ENCODE measurements around the gene CREB5. TPM values are rescaled to one million over a fixed set of nuclear protein-coding genes. Genes with fewer than 3 reads are reported as not detected.

The CREB5 gene
- total and polyA plus RNA-seq, 2 experiments from 2014 or later = 2.4 to 4.4 TPM

- TF ChIP-seq CTCF (conservative IDR thresholded peaks at IDR 0.05; ENCODE audit: low read depth in 2 of 2) (no peak), JUNB (IDR thresholded peaks at IDR 0.05; ENCODE audit: unreplicated experiment) (no peak), ZNF114 (CRISPR knock-in tag; IDR thresholded peaks at IDR 0.05) (no peak), EZH2phosphoT487 (IDR thresholded peaks at IDR 0.05; ENCODE audit: unreplicated experiment) (no peak), CREB1 (CRISPR knock-in tag; IDR thresholded peaks at IDR 0.05; ENCODE audit: low read depth) (no peak)
Measured at GRCh38 chr7:28793381-28794085, 381.2 kb downstream of the CREB5 start (continued).

- Mint-ChIP-seq H3K36me3 (ENCODE audit: low read depth) (no peaks in the 10 kb centered on the region), H3K27me3 (ENCODE audit: insufficient read depth, low read depth, poor library complexity) (peaks cover 8% of the 10 kb centered on the region), H3K27ac (no peak overlapping the region), H3K4me3 (no peak overlapping the region), H3K9me3 (no peaks in the 10 kb centered on the region), H3K4me1 (peaks cover 11% of the 10 kb centered on the region; the same call in 2 of the 3 replicates)
- no peak overlapping the region for H2AFZ ChIP-seq
- no peaks in the 10 kb centered on the region for H3K79me2 ChIP-seq (replicated peaks; ENCODE audit: insufficient read depth)
- no peak overlapping the region for H3K4me3 ChIP-seq
- no peaks in the 10 kb centered on the region for H3F3A ChIP-seq (replicated peaks; ENCODE audit: low read depth)
- H3K27me3 ChIP-seq (ENCODE audit: insufficient read depth) = peaks cover 24% of the 10 kb centered on the region
- ATAC-seq (no peak), DNase-seq (ENCODE audit: low spot score) (no peak)
- no peak overlapping the region for H3K4me2 ChIP-seq
- no peaks in the 10 kb centered on the region for H4K20me1 ChIP-seq (replicated peaks; ENCODE audit: insufficient read depth)
- H3K27ac ChIP-seq (ENCODE audit: low read depth) = no peak overlapping the region
- peaks cover 7% of the 10 kb centered on the region; the same call in 1 of the 2 replicates for H3K4me1 ChIP-seq (ENCODE audit: insufficient read depth)
- no peaks in the 10 kb centered on the region for H3K9me2 ChIP-seq (ENCODE audit: insufficient read depth)
- H3K36me3 ChIP-seq (ENCODE audit: insufficient read depth) = no peaks in the 10 kb centered on the region
- TF ChIP-seq ETS1 (IDR thresholded peaks at IDR 0.05) = no peak
- TF ChIP-seq ZNF331 (CRISPR knock-in tag; IDR thresholded peaks at IDR 0.05; ENCODE audit: low read depth) = no peak
- no peak for TF ChIP-seq CREB1 (CRISPR knock-in tag; IDR thresholded peaks at IDR 0.05; ENCODE audit: low read depth)
- TF ChIP-seq NANOG (IDR thresholded peaks at IDR 0.05; ENCODE audit: borderline replicate concordance) = no peak
- no peak for TF ChIP-seq CTCF (conservative IDR thresholded peaks at IDR 0.05; ENCODE audit: low read depth in 2 of 2)
- TF ChIP-seq REST (IDR thresholded peaks at IDR 0.05; ENCODE audit: unreplicated experiment) = no peak
- no peak for TF ChIP-seq EZH2phosphoT487 (IDR thresholded peaks at IDR 0.05; ENCODE audit: unreplicated experiment)
- no peak for TF ChIP-seq STAT1 (IDR thresholded peaks at IDR 0.05; ENCODE audit: unreplicated experiment)
- TF ChIP-seq EZH2 (IDR thresholded peaks at IDR 0.05; ENCODE audit: low read depth, unreplicated experiment) = no peak
- TF ChIP-seq POLR2AphosphoS5 (IDR thresholded peaks at IDR 0.05; ENCODE audit: low read depth) = no peak
Measured at GRCh38 chr7:28798274-28798673, 386.0 kb downstream of the CREB5 start.
